Thymus (tissue), 14 donors: ENCODE data around the gene MYBL2. TPM values are rescaled to one million over a fixed set of nuclear protein-coding genes. Genes with fewer than 3 reads are reported as not detected.
A peak's percentile ranks its signal among the peaks of the same experiment; 100 is the strongest.
"Not testable (repeated sequence)": the region's sequence is repeated elsewhere in the genome, so short reads cannot be mapped to it uniquely, and the experiment has no call there.

Experiments
- DNase-seq, 9 donors: peaks; one replicate each; pipeline ENCODE4 v3.0.0-alpha.2; 2013; ENCODE audit warnings: low spot score in 9 of 9, low read depth in 6 of 9, missing footprints in 1 of 9
- H3K27ac ChIP-seq, 2 donors: one replicate each; pipeline ENCODE4 v1.5.1; 2013; ENCODE audit warnings: control low read depth in 1 of 2, low read depth in 1 of 2, low read length in 1 of 2, mild to moderate bottlenecking in 1 of 2, moderate library complexity in 1 of 2
- H3K27me3 ChIP-seq, 2 donors: one replicate each; pipeline ENCODE4 v1.5.1; 2013; ENCODE audit warnings: low read length in 1 of 2; ENCODE audit not compliant: control insufficient read depth in 2 of 2, insufficient read depth in 1 of 2
- H3K36me3 ChIP-seq, 2 donors: one replicate each; pipeline ENCODE4 v1.5.1; 2013; ENCODE audit warnings: low read length in 1 of 2, mild to moderate bottlenecking in 1 of 2, moderate library complexity in 1 of 2; ENCODE audit not compliant: control insufficient read depth in 2 of 2, insufficient read depth in 2 of 2
- H3K4me1 ChIP-seq, 2 donors: one replicate each; pipeline ENCODE4 v1.5.1; 2013; ENCODE audit warnings: low read length in 2 of 2; ENCODE audit not compliant: control insufficient read depth in 2 of 2, insufficient read depth in 2 of 2
- H3K4me3 ChIP-seq, 2 donors: one replicate each; pipeline ENCODE4 v1.5.1; 2013; ENCODE audit warnings: low read length in 2 of 2, control low read depth in 1 of 2, mild to moderate bottlenecking in 1 of 2
- H3K9me3 ChIP-seq, 2 donors: one replicate each; pipeline ENCODE4 v1.5.1; 2013; ENCODE audit warnings: low read length in 1 of 2, mild to moderate bottlenecking in 1 of 2; ENCODE audit not compliant: control insufficient read depth in 2 of 2, insufficient read depth in 1 of 2
- WGBS: extraction: QIAGEN DNeasy Blood & Tissue Kit; methylation state at CpG from one replicate; pipeline ENCODE4 v1.1.7; 2013; 5-methylcytosine and 5-hydroxymethylcytosine counted together
- long read RNA-seq, 10 donors: transcript quantifications; one replicate each; lab custom pipeline, GENCODE V29; 2026
- polyA plus RNA-seq: library from polyadenylated mRNA; stranded (reverse); fragments of 200-250 nt; gene quantifications from one replicate; pipeline ENCODE4 v1.2.3, GENCODE V29; 2013
- total RNA-seq: library from RNA; stranded (reverse); fragments of 120-200 nt; gene quantifications from one replicate; pipeline ENCODE4 v1.2.4, GENCODE V29; 2013
- donor health status: healthy.

Gene MYBL2
- total RNA-seq: 28.8 TPM
- 2.4 TPM for polyA plus RNA-seq
- long read RNA-seq, donor 1: 0 reads
- long read RNA-seq, donor 2, transcript MYBL2-201 (14 exons, 2,639 nt): major isoform, 22 of 46 reads
- long read RNA-seq, donor 2, partial matches to known transcripts: 22 of 46 reads
- long read RNA-seq, donor 2, other reads (novel, unspliced or antisense): 0 of 46 reads
- long read RNA-seq, donor 3, transcript MYBL2-201 (14 exons, 2,639 nt): major isoform, 18 of 18 reads
- long read RNA-seq, donor 3, partial matches to known transcripts: 0 of 18 reads
- long read RNA-seq, donor 3, other reads (novel, unspliced or antisense): 0 of 18 reads
- long read RNA-seq, donor 4, transcript MYBL2-201 (14 exons, 2,639 nt): major isoform, 5 of 5 reads
- long read RNA-seq, donor 4, partial matches to known transcripts: 0 of 5 reads
- long read RNA-seq, donor 4, other reads (novel, unspliced or antisense): 0 of 5 reads
- long read RNA-seq, donor 5, transcript MYBL2-201 (14 exons, 2,639 nt): major isoform, 6 of 22 reads
- long read RNA-seq, donor 5, partial matches to known transcripts: 16 of 22 reads
- long read RNA-seq, donor 5, other reads (novel, unspliced or antisense): 0 of 22 reads
- long read RNA-seq, donor 6, transcript MYBL2-201 (14 exons, 2,639 nt): major isoform, 7 of 12 reads
- long read RNA-seq, donor 6, partial matches to known transcripts: 5 of 12 reads
- long read RNA-seq, donor 6, other reads (novel, unspliced or antisense): 0 of 12 reads
- long read RNA-seq, donor 7, transcript MYBL2-201 (14 exons, 2,639 nt): major isoform, 6 of 6 reads
- long read RNA-seq, donor 7, partial matches to known transcripts: 0 of 6 reads
- long read RNA-seq, donor 7, other reads (novel, unspliced or antisense): 0 of 6 reads
- long read RNA-seq, donor 8, transcript MYBL2-201 (14 exons, 2,639 nt): major isoform, 5 of 5 reads
- long read RNA-seq, donor 8, partial matches to known transcripts: 0 of 5 reads
- long read RNA-seq, donor 8, other reads (novel, unspliced or antisense): 0 of 5 reads
- long read RNA-seq, donor 9, transcript MYBL2-201 (14 exons, 2,639 nt): major isoform, 11 of 12 reads
- long read RNA-seq, donor 9, partial matches to known transcripts: 0 of 12 reads
- long read RNA-seq, donor 9, other reads (novel, unspliced or antisense): 0 of 12 reads
- long read RNA-seq, donor 10, transcript MYBL2-201 (14 exons, 2,639 nt): major isoform, 5 of 5 reads
- long read RNA-seq, donor 10, partial matches to known transcripts: 0 of 5 reads
- long read RNA-seq, donor 10, other reads (novel, unspliced or antisense): 0 of 5 reads

DNA sequence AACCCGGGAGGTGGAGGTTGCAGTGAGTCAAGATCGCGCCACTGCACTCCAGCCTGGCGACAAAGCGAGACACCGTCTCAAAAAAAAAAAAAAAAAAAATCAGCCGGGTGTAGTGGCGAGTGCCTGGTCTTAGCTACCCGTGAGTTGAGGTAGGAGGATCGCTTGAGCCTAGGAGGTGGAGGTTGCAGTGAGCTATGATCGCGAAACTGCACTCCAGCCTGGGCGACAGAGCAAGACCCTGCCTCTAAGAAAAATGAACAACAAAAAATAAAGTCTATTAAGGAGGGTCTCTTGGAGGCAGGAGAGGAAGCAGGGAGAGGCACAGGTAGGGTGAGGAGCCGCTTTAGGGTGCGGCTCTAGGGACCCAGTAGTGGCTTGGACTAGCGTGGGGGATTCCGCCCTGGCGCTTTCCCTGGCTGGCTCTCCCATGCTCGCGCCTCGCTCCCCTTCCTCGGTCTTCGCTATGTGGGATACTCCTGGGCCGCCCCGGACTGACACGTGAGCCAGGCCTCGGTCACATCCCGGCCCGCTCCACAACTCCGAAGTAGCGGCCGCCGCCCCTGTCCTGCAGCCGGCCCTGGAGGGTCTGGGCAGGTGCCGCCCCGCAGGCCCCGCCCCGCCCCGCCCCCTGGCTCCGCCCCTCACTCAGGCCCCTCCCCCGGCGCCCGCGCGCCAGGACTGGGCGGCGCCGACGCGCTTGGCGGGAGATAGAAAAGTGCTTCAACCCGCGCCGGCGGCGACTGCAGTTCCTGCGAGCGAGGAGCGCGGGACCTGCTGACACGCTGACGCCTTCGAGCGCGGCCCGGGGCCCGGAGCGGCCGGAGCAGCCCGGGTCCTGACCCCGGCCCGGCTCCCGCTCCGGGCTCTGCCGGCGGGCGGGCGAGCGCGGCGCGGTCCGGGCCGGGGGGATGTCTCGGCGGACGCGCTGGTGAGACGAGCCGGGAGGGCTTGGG, at the start of gene MYBL2:
Gene MYBL2, plus strand, starts transcription at position 739 of the 953 bp plus-strand sequence. Its CDS starts 170 bp downstream, at position 909.
- peak in 6 of 9 donors; percentile 47 to 78 (median 59) for DNase-seq
- peaks cover 8 to 10% of the 10 kb centered on the region in 2 donors for H3K4me1 ChIP-seq
- H3K27ac ChIP-seq: no peak within 1 kb of the TSS
- H3K36me3 ChIP-seq: peaks cover 0 to 4% of the 10 kb centered on the region in 2 donors
- peaks cover 9 to 28% of the 10 kb centered on the region in 2 donors for H3K27me3 ChIP-seq
- H3K4me3 ChIP-seq: peak within 1 kb of the TSS; percentile 45 to 55
- no peaks in the 10 kb centered on the region for H3K9me3 ChIP-seq
- WGBS: 10% methylated on average over 90 of the region's 90 CpGs

DNA sequence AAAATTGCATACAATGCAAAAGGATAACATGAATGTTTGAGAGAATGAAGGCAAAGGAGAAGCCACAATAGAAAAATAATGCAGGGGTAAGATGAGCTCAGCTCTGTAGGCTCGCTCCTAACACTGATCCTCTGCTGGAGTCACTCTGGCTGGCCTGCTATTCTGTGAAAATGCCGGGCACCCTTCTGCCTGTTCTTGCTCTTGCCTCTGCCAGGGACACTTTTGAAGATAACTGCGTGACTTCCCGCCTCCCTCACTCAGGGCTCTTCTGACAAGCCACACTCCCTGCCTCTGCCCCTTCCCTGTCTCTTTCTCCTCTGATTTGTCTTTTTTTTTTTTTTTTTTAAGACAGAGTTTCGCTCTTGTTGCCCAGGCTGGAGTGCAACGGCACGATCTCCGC, 35.3 kb upstream of the MYBL2 start:
- DNase-seq: no peak
- Histone ChIP-seq H3K36me3 (peaks cover 7 to 17% of the 10 kb centered on the region in 2 donors), H3K4me3 (no peak overlapping the region), H3K27me3 (no peaks in the 10 kb centered on the region), H3K9me3 (no peaks in the 10 kb centered on the region), H3K4me1 (no peaks in the 10 kb centered on the region), H3K27ac (no peak overlapping the region)
- WGBS: 99% methylated on average over 8 of the region's 8 CpGs

DNA sequence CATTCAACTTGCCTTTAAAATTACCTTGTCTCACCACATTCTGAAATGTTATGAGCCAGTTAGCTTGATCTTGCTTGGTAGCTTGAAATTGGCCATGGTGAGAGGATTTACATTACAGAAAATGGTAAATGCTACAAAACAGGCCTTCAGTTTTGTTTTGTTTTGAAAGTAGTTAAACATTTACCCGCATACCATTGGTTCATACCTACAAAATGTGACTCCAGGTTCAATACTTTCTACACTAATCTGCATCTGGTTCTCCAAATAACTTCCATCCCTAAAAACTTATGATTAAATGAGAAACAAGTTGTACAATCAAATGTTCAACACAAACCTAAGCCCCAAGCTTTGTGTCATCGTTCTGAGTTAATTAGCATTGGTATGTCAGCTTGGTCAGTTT, 30.5 kb upstream of the MYBL2 start:
- no peaks in the 10 kb centered on the region for H3K4me1 ChIP-seq
- DNase-seq: no peak
- H3K9me3 ChIP-seq: no peaks in the 10 kb centered on the region
- 96% methylated on average over 2 of the region's 2 CpGs for WGBS
- H3K27ac ChIP-seq: no peak overlapping the region
- H3K4me3 ChIP-seq: no peak overlapping the region
- no peaks in the 10 kb centered on the region for H3K27me3 ChIP-seq
- H3K36me3 ChIP-seq: peaks cover 11 to 26% of the 10 kb centered on the region in 2 donors

DNA sequence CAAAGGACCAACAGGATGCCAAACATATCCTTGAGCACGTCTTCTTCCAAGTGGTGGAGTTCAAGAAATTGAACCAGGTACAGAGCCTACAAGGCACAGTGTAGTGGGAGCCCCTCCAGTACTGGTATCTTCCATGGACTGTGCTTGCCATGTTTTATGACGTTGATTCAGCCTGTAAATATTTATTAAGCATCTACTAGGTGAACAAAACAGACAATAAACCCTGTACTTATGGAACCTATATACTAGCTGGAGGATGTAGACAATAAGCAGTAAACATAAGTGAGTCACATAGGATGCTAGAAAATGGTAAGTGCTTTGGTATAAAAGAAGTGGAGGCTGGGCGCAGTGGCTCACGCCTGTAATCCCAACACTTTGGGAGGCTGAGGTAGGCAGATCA, 24.4 kb upstream of the MYBL2 start:
- no peak for DNase-seq
- H3K4me1 ChIP-seq: no peaks in the 10 kb centered on the region
- 97% methylated on average over 4 of the region's 4 CpGs for WGBS
- H3K27ac ChIP-seq: no peak overlapping the region
- no peaks in the 10 kb centered on the region for H3K9me3 ChIP-seq
- no peaks in the 10 kb centered on the region for H3K27me3 ChIP-seq
- H3K4me3 ChIP-seq: no peak overlapping the region
- H3K36me3 ChIP-seq: peaks cover 5 to 24% of the 10 kb centered on the region in 2 donors

DNA sequence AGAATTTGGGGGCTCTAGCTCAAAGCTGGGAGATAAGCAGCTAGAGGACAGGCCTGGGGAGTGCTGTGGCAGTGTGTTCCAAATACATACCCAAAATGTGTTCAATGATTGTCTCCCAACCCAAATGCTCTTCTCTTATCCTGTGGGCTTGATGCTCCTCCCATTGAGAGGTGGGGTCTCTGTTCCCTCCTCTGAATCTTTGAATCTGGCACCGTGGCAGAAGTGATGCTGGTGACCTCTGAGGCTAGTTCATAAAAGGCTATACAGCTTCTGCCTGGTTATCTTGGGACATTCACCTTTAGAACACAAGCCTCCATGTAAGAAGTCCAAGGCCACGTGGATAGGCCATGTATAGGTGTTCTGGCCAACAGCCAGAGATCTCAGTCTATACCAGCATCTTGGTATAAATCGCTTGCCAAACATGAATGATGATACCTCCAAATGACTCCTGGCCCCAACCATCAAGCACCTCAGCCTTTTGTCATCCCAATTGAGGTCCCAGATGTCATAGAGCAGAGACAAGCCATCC, 15.9 kb upstream of the MYBL2 start:
- WGBS: 78% methylated on average over 3 of the region's 3 CpGs
- Histone ChIP-seq H3K4me1 (no peaks in the 10 kb centered on the region), H3K4me3 (no peak overlapping the region), H3K36me3 (peaks cover 5 to 6% of the 10 kb centered on the region in 2 donors), H3K27me3 (no peaks in the 10 kb centered on the region), H3K9me3 (no peaks in the 10 kb centered on the region), H3K27ac (no peak overlapping the region)
- DNase-seq: no peak

DNA sequence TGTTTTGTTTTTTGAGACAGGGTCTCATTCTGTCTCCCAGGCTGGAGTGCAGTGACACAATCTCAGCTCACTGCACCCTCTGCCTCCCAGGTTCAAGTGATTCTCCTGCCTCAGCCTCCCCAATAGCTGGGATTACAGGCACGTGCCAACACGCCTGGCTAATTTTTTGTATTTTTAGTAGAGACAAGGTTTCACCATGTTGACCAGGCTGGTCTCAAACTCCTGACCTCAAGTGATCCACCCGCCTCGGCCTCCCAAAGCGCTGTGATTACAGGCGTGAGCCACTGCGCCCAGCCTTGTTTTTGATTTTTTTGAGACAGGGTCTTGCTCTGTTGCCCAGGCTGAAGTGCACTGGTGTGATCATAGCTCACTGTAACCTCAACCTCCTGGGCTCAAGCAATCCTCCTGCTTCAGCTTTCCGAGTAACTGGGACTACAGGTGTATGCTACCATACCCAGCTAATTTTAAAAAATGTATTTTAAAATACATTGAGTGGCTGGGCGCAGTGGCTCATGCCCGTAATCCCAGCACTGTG, 15.2 kb upstream of the MYBL2 start:
- not testable (repeated sequence) for H3K27me3 ChIP-seq, H3K9me3 ChIP-seq, H3K36me3 ChIP-seq, H3K4me3 ChIP-seq, H3K27ac ChIP-seq, DNase-seq, H3K4me1 ChIP-seq
- WGBS: 97% methylated on average over 10 of the region's 10 CpGs

DNA sequence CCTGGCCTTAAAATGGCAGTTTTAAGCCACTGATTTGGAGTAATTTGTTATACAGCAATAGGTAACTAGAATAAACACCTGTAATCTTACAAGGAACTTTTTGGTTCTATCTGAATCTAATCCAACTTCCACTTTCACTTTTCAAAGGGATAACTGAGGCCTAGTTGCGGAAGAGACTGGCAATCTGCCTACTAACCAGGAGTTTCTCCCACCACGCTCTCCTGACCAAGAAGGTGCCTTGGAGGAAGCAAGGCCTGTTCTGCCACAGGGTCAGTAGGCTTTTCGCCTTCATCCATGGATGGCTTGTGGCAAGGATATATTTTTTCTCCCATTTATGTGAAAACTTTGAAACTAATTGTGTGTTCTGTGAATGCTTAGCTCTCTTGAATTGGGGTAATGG, 12.9 kb upstream of the MYBL2 start:
- peaks cover 6% of the 10 kb centered on the region in 2 donors for H3K4me1 ChIP-seq
- H3K27me3 ChIP-seq: no peaks in the 10 kb centered on the region
- no peak overlapping the region for H3K4me3 ChIP-seq
- WGBS: 96% methylated on average over 3 of the region's 3 CpGs
- no peak overlapping the region for H3K27ac ChIP-seq
- DNase-seq: no peak
- H3K9me3 ChIP-seq: no peaks in the 10 kb centered on the region
- H3K36me3 ChIP-seq: no peaks in the 10 kb centered on the region

DNA sequence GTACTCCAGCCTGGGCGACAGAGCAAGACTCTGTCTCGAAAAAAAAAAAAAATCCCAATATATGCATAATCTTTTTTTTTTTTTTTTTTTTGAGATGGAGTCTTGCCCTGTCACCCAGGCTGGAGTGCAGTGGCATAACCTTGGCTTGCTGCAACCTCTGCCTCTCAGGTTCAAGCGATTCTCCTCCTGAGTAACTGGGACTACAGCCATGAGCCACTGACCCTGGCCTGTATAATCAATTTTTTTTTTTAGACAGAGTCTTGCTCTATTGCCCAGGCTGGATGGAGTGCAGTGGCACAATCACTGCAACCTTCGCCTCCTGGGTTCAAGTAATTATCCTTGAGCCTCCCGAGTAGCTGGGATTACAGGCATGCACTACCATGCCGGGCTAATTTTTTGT, 11.7 kb upstream of the MYBL2 start:
- not testable (repeated sequence) for H3K36me3 ChIP-seq, H3K4me1 ChIP-seq, H3K9me3 ChIP-seq, H3K27me3 ChIP-seq, H3K4me3 ChIP-seq, DNase-seq, H3K27ac ChIP-seq
- WGBS: 90% methylated on average over 6 of the region's 6 CpGs
